Measurements from ENCODE around the gene CYP1A2.

DNA sequence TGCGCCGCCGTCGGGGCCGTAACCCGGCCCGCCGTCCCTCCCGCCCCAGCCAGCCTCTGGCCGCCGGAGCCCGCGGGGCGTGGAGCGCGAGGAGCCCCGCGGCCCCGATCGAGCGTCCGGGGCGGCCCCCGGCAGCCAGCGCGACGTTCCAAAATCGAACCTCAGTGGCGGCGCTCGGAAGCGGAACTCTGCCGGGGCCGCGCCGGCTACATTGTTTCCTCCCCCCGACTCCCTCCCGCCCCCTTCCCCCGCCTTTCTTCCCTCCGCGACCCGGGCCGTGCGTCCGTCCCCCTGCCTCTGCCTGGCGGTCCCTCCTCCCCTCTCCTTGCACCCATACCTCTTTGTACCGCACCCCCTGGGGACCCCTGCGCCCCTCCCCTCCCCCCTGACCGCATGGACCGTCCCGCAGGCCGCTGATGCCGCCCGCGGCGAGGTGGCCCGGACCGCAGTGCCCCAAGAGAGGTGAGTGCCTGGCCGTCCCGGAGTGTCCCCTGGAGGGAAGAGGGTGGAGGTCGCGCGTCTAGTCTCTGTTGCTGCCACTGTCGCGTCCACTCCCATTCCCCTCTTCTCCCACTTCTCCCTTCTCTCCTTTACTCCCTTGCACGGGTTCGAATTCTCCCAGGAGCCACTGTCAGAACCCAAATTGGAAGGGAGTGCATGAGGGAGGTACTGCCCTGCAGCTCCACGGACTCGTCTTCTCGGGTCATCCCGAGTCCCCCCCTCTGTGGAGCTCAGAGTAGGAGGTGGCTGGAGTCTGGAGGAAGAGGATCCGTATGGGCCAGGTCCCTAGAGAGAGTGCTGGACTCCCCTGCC is 33.8 kb downstream of the CYP1A2 start:
- TF ChIP-seq CHAMP1 (IDR thresholded peaks at IDR 0.05) (no peak), ZNF274 (IDR thresholded peaks at IDR 0.05; ENCODE audit: borderline replicate concordance, low read depth, low read length) (no peak), PHF8 (IDR thresholded peaks at IDR 0.05; ENCODE audit: borderline replicate concordance, low read length) (no peak), SIX5 (IDR thresholded peaks at IDR 0.05; ENCODE audit: borderline replicate concordance in 1 of 2, insufficient read depth in 1 of 2, low read depth in 1 of 2, low read length in 2 of 2) (no peak), NR2C1 (IDR thresholded peaks at IDR 0.05) (no peak), NR2C1 (tag; IDR thresholded peaks at IDR 0.05) (no peak), SMAD2 (IDR thresholded peaks at IDR 0.05; ENCODE audit: low read depth, low read length) (no peak), ZNF146 (CRISPR knock-in tag; IDR thresholded peaks at IDR 0.05; ENCODE audit: unreplicated experiment) (no peak), POLR2AphosphoS5 (IDR thresholded peaks at IDR 0.05; ENCODE audit: control insufficient read depth, insufficient read depth, low read depth, low read length) (no peak), NBN (IDR thresholded peaks at IDR 0.05; ENCODE audit: low read depth) (no peak), POLR2AphosphoS2 (IDR thresholded peaks at IDR 0.05; ENCODE audit: low read length) (no peak)
- TF ChIP-seq, protein P1, sequence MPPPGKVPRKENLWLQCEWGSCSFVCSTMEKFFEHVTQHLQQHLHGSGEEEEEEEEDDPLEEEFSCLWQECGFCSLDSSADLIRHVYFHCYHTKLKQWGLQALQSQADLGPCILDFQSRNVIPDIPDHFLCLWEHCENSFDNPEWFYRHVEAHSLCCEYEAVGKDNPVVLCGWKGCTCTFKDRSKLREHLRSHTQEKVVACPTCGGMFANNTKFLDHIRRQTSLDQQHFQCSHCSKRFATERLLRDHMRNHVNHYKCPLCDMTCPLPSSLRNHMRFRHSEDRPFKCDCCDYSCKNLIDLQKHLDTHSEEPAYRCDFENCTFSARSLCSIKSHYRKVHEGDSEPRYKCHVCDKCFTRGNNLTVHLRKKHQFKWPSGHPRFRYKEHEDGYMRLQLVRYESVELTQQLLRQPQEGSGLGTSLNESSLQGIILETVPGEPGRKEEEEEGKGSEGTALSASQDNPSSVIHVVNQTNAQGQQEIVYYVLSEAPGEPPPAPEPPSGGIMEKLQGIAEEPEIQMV (tag; conservative IDR thresholded peaks at IDR 0.05; ENCODE audit: low read depth) = no peak

All from K562 (cell line).